Gastroesophageal sphincter (tissue), 3 donors: ENCODE results near the gene PIAS4.

Experiments used
- EP300 ChIP-seq: sonication (generic); formaldehyde crosslinking; IDR thresholded peaks from one replicate; pipeline ENCODE4 v1.6.1; 2017; ENCODE audit warnings: antibody characterized with exemption, mild to moderate bottlenecking
- POLR2A ChIP-seq, 2 donors: fragments of 450-650 bp; IDR thresholded peaks; one replicate each; pipeline ENCODE4 v1.6.1; 2017; ENCODE audit warnings: antibody characterized with exemption in 2 of 2, mild to moderate bottlenecking in 2 of 2, moderate library complexity in 1 of 2
- POLR2AphosphoS5 ChIP-seq: sonication (generic); formaldehyde crosslinking; IDR thresholded peaks from one replicate; pipeline ENCODE4 v1.6.1; 2017; ENCODE audit warnings: antibody characterized with exemption
- TF ChIP-seq, protein P1 (sequence below), 4 experiments: fragments of 200-600 bp in 2 of 4; fragments of 450-650 bp in 2 of 4; sonication (generic) in 1 of 4; IDR thresholded peaks; one replicate each; pipeline ENCODE4 v1.5.1; 2017 to 2019; ENCODE audit warnings: antibody characterized with exemption in 4 of 4, mild to moderate bottlenecking in 2 of 4, moderate library complexity in 2 of 4

- TF ChIP-seq POLR2A (IDR thresholded peaks at IDR 0.05) (peak in 1 of 2 donors; percentile 0), EP300 (no peak), POLR2AphosphoS5 (no peak)
- TF ChIP-seq, protein P1, sequence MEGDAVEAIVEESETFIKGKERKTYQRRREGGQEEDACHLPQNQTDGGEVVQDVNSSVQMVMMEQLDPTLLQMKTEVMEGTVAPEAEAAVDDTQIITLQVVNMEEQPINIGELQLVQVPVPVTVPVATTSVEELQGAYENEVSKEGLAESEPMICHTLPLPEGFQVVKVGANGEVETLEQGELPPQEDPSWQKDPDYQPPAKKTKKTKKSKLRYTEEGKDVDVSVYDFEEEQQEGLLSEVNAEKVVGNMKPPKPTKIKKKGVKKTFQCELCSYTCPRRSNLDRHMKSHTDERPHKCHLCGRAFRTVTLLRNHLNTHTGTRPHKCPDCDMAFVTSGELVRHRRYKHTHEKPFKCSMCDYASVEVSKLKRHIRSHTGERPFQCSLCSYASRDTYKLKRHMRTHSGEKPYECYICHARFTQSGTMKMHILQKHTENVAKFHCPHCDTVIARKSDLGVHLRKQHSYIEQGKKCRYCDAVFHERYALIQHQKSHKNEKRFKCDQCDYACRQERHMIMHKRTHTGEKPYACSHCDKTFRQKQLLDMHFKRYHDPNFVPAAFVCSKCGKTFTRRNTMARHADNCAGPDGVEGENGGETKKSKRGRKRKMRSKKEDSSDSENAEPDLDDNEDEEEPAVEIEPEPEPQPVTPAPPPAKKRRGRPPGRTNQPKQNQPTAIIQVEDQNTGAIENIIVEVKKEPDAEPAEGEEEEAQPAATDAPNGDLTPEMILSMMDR (IDR thresholded peaks at IDR 0.05) = peak in 1 of 4 experiments; percentile 4
These were observed 56.6 kb downstream of the PIAS4 start for GRCh38 chr19:4064149-4064495.
